Cerebellar nuclear complex (tissue), 1 donor: ENCODE results near the gene GSC.
"Not testable (repeated sequence)": the region's sequence is repeated elsewhere in the genome, so short reads cannot be mapped to it uniquely, and the experiment has no call there.

Experiments
- DNase-seq, 2 experiments: peaks; one replicate each; lab custom pipeline; 2025; lab: John Stamatoyannopoulos, UW

GSC gene

GRCh38 chr14:94769391-94770250 lies at the start of gene GSC:
GSC (minus strand) TSS chr14:94770113; CDS start chr14:94770015, 98 bp downstream.
- no peak for DNase-seq

GRCh38 chr14:94819531-94819930 lies 49.6 kb upstream of the GSC start:
- no peak for DNase-seq

- DNase-seq: no peak
These were observed 46.2 kb upstream of the GSC start for GRCh38 chr14:94816113-94816512.

- DNase-seq: no peak
These were observed 35.9 kb upstream of the GSC start for GRCh38 chr14:94805680-94806288.

GRCh38 chr14:94801225-94801624 lies 31.3 kb upstream of the GSC start:
- no peak for DNase-seq

- DNase-seq: not testable (repeated sequence)
These were observed 30.9 kb upstream of the GSC start for GRCh38 chr14:94800764-94801163.

- DNase-seq: no peak
These were observed 28.0 kb upstream of the GSC start for GRCh38 chr14:94797887-94798286.

GRCh38 chr14:94796278-94796677 lies 26.4 kb upstream of the GSC start:
- no peak for DNase-seq

- DNase-seq: no peak
These were observed 25.5 kb upstream of the GSC start for GRCh38 chr14:94795372-94795771.

- DNase-seq: no peak
These were observed 24.0 kb upstream of the GSC start for GRCh38 chr14:94793901-94794300.

- DNase-seq: no peak
These were observed 17.7 kb upstream of the GSC start for GRCh38 chr14:94787655-94788054.

GRCh38 chr14:94787092-94787491 lies 17.2 kb upstream of the GSC start:
- DNase-seq: no peak

GRCh38 chr14:94780536-94781399 lies 10.9 kb upstream of the GSC start:
- DNase-seq: no peak

- no peak for DNase-seq
These were observed 9.8 kb upstream of the GSC start for GRCh38 chr14:94779713-94780112.

- DNase-seq: no peak
These were observed 5.9 kb upstream of the GSC start for GRCh38 chr14:94775871-94776210.

GRCh38 chr14:94775091-94775870 lies 5.4 kb upstream of the GSC start:
- DNase-seq: no peak

GRCh38 chr14:94774344-94775090 lies 4.6 kb upstream of the GSC start:
- DNase-seq: no peak

GRCh38 chr14:94773655-94774343 lies 3.9 kb upstream of the GSC start:
- no peak for DNase-seq

GRCh38 chr14:94773061-94773648 lies 3.2 kb upstream of the GSC start:
- no peak for DNase-seq

GRCh38 chr14:94772548-94772947 lies 2.6 kb upstream of the GSC start:
- no peak for DNase-seq
